H1 (cell line): Measurements from ENCODE around the gene FCMR. TPM values are rescaled to one million over a fixed set of nuclear protein-coding genes. Genes with fewer than 3 reads are reported as not detected.

ENCODE experiments used
- CTCF ChIA-PET: fragments of 300-600 bp; sonication (Branson Sonifier 250); formaldehyde crosslinking; loops from one replicate; lab custom pipeline; 2021; ENCODE audit not compliant: partially characterized antibody; lab: Charles Lee
- POLR2A ChIA-PET: fragments of 300-600 bp; sonication (Branson Sonifier 250); formaldehyde crosslinking; loops from one replicate; lab custom pipeline; 2021; ENCODE audit warnings: inconsistent platforms; ENCODE audit not compliant: partially characterized antibody; lab: Charles Lee
- DNase-seq, 2 experiments: peaks; one replicate each; pipeline versions ENCODE4 v3.0.0 to v3.0.0-alpha.2; 2010 to 2022; ENCODE audit warnings: low spot score in 2 of 2, low read depth in 1 of 2, mixed read lengths in 1 of 2
- FAIRE-seq: peaks from 2 replicates; lab custom pipeline; 2011; peaks lifted over from hg19 to GRCh38; lab: Jason Lieb, UNC
- H2AFZ ChIP-seq: 2 replicates; pipeline ENCODE4 v1.8.1; 2012; ENCODE audit warnings: low read length, inconsistent platforms
- H2AK5ac ChIP-seq: 2 replicates; pipeline ENCODE4 v1.6.1; 2013; ENCODE audit warnings: low read depth, low read length
- H2BK120ac ChIP-seq: replicated peaks from 2 replicates; pipeline ENCODE3; 2013; ENCODE audit warnings: low read depth, low read length, inconsistent platforms
- H2BK12ac ChIP-seq: 2 replicates; pipeline ENCODE4 v1.6.1; 2013; ENCODE audit warnings: low read depth, low read length
- H2BK15ac ChIP-seq: 2 replicates; pipeline ENCODE4 v1.6.1; 2013; ENCODE audit warnings: low read length
- H2BK20ac ChIP-seq: 2 replicates; pipeline ENCODE4 v1.6.1; 2013; ENCODE audit warnings: low read length
- H2BK5ac ChIP-seq: 2 replicates; pipeline ENCODE4 v1.6.1; 2013; ENCODE audit warnings: low read depth, low read length
- H3K14ac ChIP-seq: 2 replicates; pipeline ENCODE4 v1.6.1; 2013; ENCODE audit warnings: inconsistent platforms; ENCODE audit not compliant: insufficient read length
- H3K18ac ChIP-seq: 2 replicates; pipeline ENCODE4 v1.6.1; 2013; ENCODE audit warnings: low read length; ENCODE audit errors: extremely low read depth
- H3K23ac ChIP-seq: 2 replicates; pipeline ENCODE4 v1.6.1; 2013; ENCODE audit warnings: inconsistent platforms; ENCODE audit not compliant: insufficient read length
- H3K23me2 ChIP-seq: 2 replicates; pipeline ENCODE4 v1.6.1; 2013; ENCODE audit warnings: low read depth, low read length
- H3K27ac ChIP-seq: 2 replicates; pipeline ENCODE4 v1.6.1; 2011; ENCODE audit warnings: low read depth, low read length, inconsistent platforms
- H3K27me3 ChIP-seq, 4 experiments: replicated peaks in 1 of 4; 1 replicate in 1 of 4; 2 replicates in 3 of 4; pipeline versions ENCODE4 v1.6.1 to v1.8.1; 2011 to 2013; ENCODE audit warnings: low read length in 3 of 4, mild to moderate bottlenecking in 3 of 4, inconsistent platforms in 2 of 4, mixed read lengths in 2 of 4, moderate library complexity in 1 of 4; ENCODE audit not compliant: control insufficient read depth in 3 of 4, insufficient read depth in 3 of 4; ENCODE audit errors: extremely low read depth in 1 of 4
- H3K36me3 ChIP-seq, 4 experiments: 2 replicates each; pipeline versions ENCODE4 v1.6.1 to v1.8.1; 2011 to 2013; ENCODE audit warnings: mild to moderate bottlenecking in 4 of 4, low read length in 3 of 4, moderate library complexity in 2 of 4, control low read depth in 1 of 4, inconsistent platforms in 1 of 4; ENCODE audit not compliant: insufficient read depth in 4 of 4, control insufficient read depth in 2 of 4
- H3K4ac ChIP-seq: replicated peaks from 2 replicates; pipeline ENCODE3; 2013; ENCODE audit warnings: low read length, low read depth, mixed read lengths, inconsistent platforms; ENCODE audit not compliant: insufficient read length
- H3K4me1 ChIP-seq, 4 experiments: replicated peaks in 1 of 4; 1 replicate in 1 of 4; 2 replicates in 3 of 4; pipeline versions ENCODE4 v1.6.1 to v1.8.1; 2011 to 2013; ENCODE audit warnings: low read length in 3 of 4, inconsistent platforms in 2 of 4, mixed read lengths in 1 of 4; ENCODE audit not compliant: insufficient read depth in 4 of 4, control insufficient read depth in 3 of 4
- H3K4me2 ChIP-seq, 2 experiments: 2 replicates each; pipeline versions ENCODE4 v1.6.1 to v1.8.1; 2011 to 2013; ENCODE audit warnings: low read depth in 2 of 2, low read length in 2 of 2, control low read depth in 1 of 2, inconsistent platforms in 1 of 2, mild to moderate bottlenecking in 1 of 2; ENCODE audit not compliant: insufficient read depth in 1 of 2
- H3K4me3 ChIP-seq, 4 experiments: fragments of 200-600, 300-600 bp in 1 of 4; sonication (generic), shearing (Covaris generic), sonication (Bioruptor Twin) in 1 of 4; 2 replicates each; pipeline versions ENCODE4 v1.5.1 to v1.8.1; 2011 to 2016; ENCODE audit warnings: low read length in 4 of 4, low read depth in 3 of 4, control low read depth in 2 of 4, inconsistent platforms in 2 of 4, mild to moderate bottlenecking in 2 of 4, mixed read lengths in 1 of 4, moderate library complexity in 1 of 4; ENCODE audit not compliant: insufficient read depth in 2 of 4; ENCODE audit errors: extremely low read depth in 1 of 4
- H3K56ac ChIP-seq: replicated peaks from 2 replicates; pipeline ENCODE3; 2013; ENCODE audit warnings: low read depth, mild to moderate bottlenecking, mixed read lengths, low read length, inconsistent platforms; ENCODE audit not compliant: insufficient read length
- H3K79me1 ChIP-seq: 2 replicates; pipeline ENCODE4 v1.6.1; 2013; ENCODE audit warnings: low read depth, low read length, control low read depth
- H3K79me2 ChIP-seq, 2 experiments: 2 replicates each; pipeline versions ENCODE4 v1.6.1 to v1.8.1; 2012 to 2013; ENCODE audit warnings: low read length in 2 of 2, mild to moderate bottlenecking in 2 of 2, inconsistent platforms in 1 of 2; ENCODE audit not compliant: insufficient read depth in 2 of 2, control insufficient read depth in 1 of 2
- H3K9ac ChIP-seq, 4 experiments: replicated peaks in 1 of 4; 1 replicate in 1 of 4; 2 replicates in 3 of 4; pipeline versions ENCODE4 v1.6.1 to v1.8.1; 2011 to 2013; ENCODE audit warnings: low read depth in 3 of 4, low read length in 3 of 4, control low read depth in 2 of 4, mild to moderate bottlenecking in 2 of 4, moderate library complexity in 2 of 4, inconsistent platforms in 1 of 4; ENCODE audit errors: extremely low read depth in 1 of 4
- H3K9me3 ChIP-seq, 2 experiments: 2 replicates each; pipeline versions ENCODE4 v1.6.1 to v1.8.1; 2012 to 2013; ENCODE audit warnings: mild to moderate bottlenecking in 2 of 2, moderate library complexity in 2 of 2, control low read depth in 1 of 2, inconsistent platforms in 1 of 2, low read depth in 1 of 2, low read length in 1 of 2, mixed read lengths in 1 of 2; ENCODE audit not compliant: insufficient read depth in 2 of 2
- H4K20me1 ChIP-seq, 2 experiments: replicated peaks in 1 of 2; 2 replicates each; pipeline versions ENCODE3 to v1.8.1; 2011 to 2013; ENCODE audit warnings: inconsistent platforms in 2 of 2, low read length in 2 of 2, mild to moderate bottlenecking in 1 of 2; ENCODE audit not compliant: insufficient read depth in 2 of 2, control insufficient read depth in 1 of 2
- H4K5ac ChIP-seq: 2 replicates; pipeline ENCODE4 v1.6.1; 2013; ENCODE audit warnings: low read length, low read depth, mixed read lengths, inconsistent platforms; ENCODE audit not compliant: insufficient read length
- H4K8ac ChIP-seq: 2 replicates; pipeline ENCODE4 v1.8.0; 2013; ENCODE audit warnings: mild to moderate bottlenecking, moderate library complexity, low read length, inconsistent platforms; ENCODE audit not compliant: insufficient read depth; ENCODE audit errors: extremely low read depth
- H4K91ac ChIP-seq: replicated peaks from 2 replicates; pipeline ENCODE3; 2013; ENCODE audit warnings: low read length, mixed read lengths, inconsistent platforms; ENCODE audit not compliant: insufficient read length
- ATF3 ChIP-seq: IDR thresholded peaks from 2 replicates; pipeline ENCODE4 v1.6.1; 2011; ENCODE audit warnings: low read depth, mild to moderate bottlenecking, low read length; ENCODE audit not compliant: insufficient read depth
- BACH1 ChIP-seq: IDR thresholded peaks from 2 replicates; pipeline ENCODE4 v1.6.1; 2012; ENCODE audit warnings: low read length, improper control_type of control experiment
- CBX8 ChIP-seq: fragments of 300-800, 300-1000 bp; sonication (generic); IDR thresholded peaks from 2 replicates; pipeline ENCODE4 v1.7.1; 2016; ENCODE audit warnings: low read depth, low read length, borderline replicate concordance
- CHD1 ChIP-seq: IDR thresholded peaks from 2 replicates; pipeline ENCODE4 v1.6.1; 2012; ENCODE audit warnings: low read depth, low read length, improper control_type of control experiment
- CTBP2 ChIP-seq: IDR thresholded peaks from 2 replicates; pipeline ENCODE4 v1.7.0; 2011; ENCODE audit warnings: borderline replicate concordance, mild to moderate bottlenecking, moderate library complexity, mixed read lengths, low read length; ENCODE audit not compliant: insufficient read depth, insufficient read length
- JUN ChIP-seq: IDR thresholded peaks from 2 replicates; pipeline ENCODE4 v1.6.1; 2011; ENCODE audit warnings: low read depth, mild to moderate bottlenecking, improper control_type of control experiment, low read length
- POLR2AphosphoS5 ChIP-seq: IDR thresholded peaks from 2 replicates; pipeline ENCODE4 v1.6.1; 2011; ENCODE audit warnings: low read depth, low read length
- POU5F1 ChIP-seq: IDR thresholded peaks from 2 replicates; pipeline ENCODE4 v1.6.1; 2011; ENCODE audit warnings: low read depth, mild to moderate bottlenecking, low read length, moderate library complexity
- RAD21 ChIP-seq, 2 experiments: IDR thresholded peaks in 1 of 2; conservative IDR thresholded peaks in 1 of 2; 2 replicates each; pipeline ENCODE4 v1.6.1; 2011; ENCODE audit warnings: low read depth in 2 of 2, low read length in 2 of 2, improper control_type of control experiment in 1 of 2, inconsistent platforms in 1 of 2, mild to moderate bottlenecking in 1 of 2, moderate library complexity in 1 of 2
- RNF2 ChIP-seq: fragments of 200-900, 300-1000 bp; sonication (generic); IDR thresholded peaks from 2 replicates; pipeline ENCODE4 v1.7.1; 2016; ENCODE audit warnings: borderline replicate concordance, low read depth, mild to moderate bottlenecking, antibody characterized with exemption, low read length; ENCODE audit not compliant: poor library complexity, severe bottlenecking; ENCODE audit errors: missing control alignments
- SIN3A ChIP-seq, 2 experiments: IDR thresholded peaks in 1 of 2; conservative IDR thresholded peaks in 1 of 2; 2 replicates each; pipeline ENCODE4 v1.6.1; 2011 to 2012; ENCODE audit warnings: low read length in 2 of 2, improper control_type of control experiment in 1 of 2, low read depth in 1 of 2, mild to moderate bottlenecking in 1 of 2
- SP4 ChIP-seq: IDR thresholded peaks from 2 replicates; pipeline ENCODE4 v1.6.1; 2012; ENCODE audit warnings: low read length, inconsistent platforms
- SRF ChIP-seq: IDR thresholded peaks from 2 replicates; pipeline ENCODE4 v1.6.1; 2011; ENCODE audit warnings: mild to moderate bottlenecking, low read depth, low read length, moderate library complexity
- WGBS, 2 experiments: shearing (Covaris generic) in 1 of 2; methylation state at CpG; one replicate each; pipeline versions ENCODE4 v1.1.6 to v1.1.7; 2013 to 2015; ENCODE audit warnings: low lambda C conversion rate in 2 of 2, mixed read lengths in 2 of 2, inconsistent platforms in 1 of 2, low coverage in 1 of 2, missing lambda C conversion rate in 1 of 2; ENCODE audit not compliant: insufficient replicate concordance in 2 of 2, insufficient coverage in 1 of 2, insufficient read length in 1 of 2; ENCODE audit errors: extremely low coverage in 1 of 2, missing lambda C conversion rate in 1 of 2; 5-methylcytosine and 5-hydroxymethylcytosine counted together
- polyA plus RNA-seq, 7 experiments: library from polyadenylated mRNA; depleted of rRNA in 3 of 7; stranded (reverse) in 5 of 7; unstranded in 2 of 7; fragments of >200 nt in 5 of 7; fragments of 200-250 nt in 2 of 7; gene quantifications; 1 replicate in 5 of 7; 2 replicates in 1 of 7; 4 replicates in 1 of 7; pipeline versions ENCODE4 v1.2.1 to v1.2.3, GENCODE V29; 2011 to 2013; ENCODE audit warnings: missing spikeins in 2 of 7, mixed read lengths in 2 of 7
- total RNA-seq: library from RNA; stranded (reverse); fragmentation: NEBNext Ultra II Directional; extraction: Animal tissue kit (Norgen Biotek cat#: 25700); gene quantifications from 2 replicates; pipeline ENCODE4 v1.2.1, GENCODE V29; 2021

Gene FCMR
- total and polyA plus RNA-seq, 2 of the 8 experiments (the other 6 are each of a cell fraction or from before 2014, with no cell fraction given): 0.53 TPM; not detected in 1

- no peak overlapping the region for H2AFZ ChIP-seq
- H3K56ac ChIP-seq: no peak overlapping the region
- no peak overlapping the region for H2BK20ac ChIP-seq
- no peaks in the 10 kb centered on the region for H3K9me3 ChIP-seq
- H4K8ac ChIP-seq: no peak overlapping the region
- FAIRE-seq (no peak), DNase-seq (no peak)
- H3K23ac ChIP-seq: no peak overlapping the region
- no peak overlapping the region for H4K5ac ChIP-seq
- ChIA-PET CTCF (interaction anchor here (0.6 to 5.7 kb wide), 12 partner anchors 9 to 717 kb away, joined by 3 to 49 read pairs (median 3); partner anchors contain the start of gene FCAMR), POLR2A (no interaction called here)
- no peak overlapping the region for H2BK120ac ChIP-seq
- no peak overlapping the region for H4K91ac ChIP-seq
- H3K79me2 ChIP-seq: no peaks in the 10 kb centered on the region
- H3K14ac ChIP-seq: no peak overlapping the region
- no peaks in the 10 kb centered on the region for H4K20me1 ChIP-seq
- TF ChIP-seq RNF2 (no peak), RAD21 (IDR thresholded peaks at IDR 0.05 in 1 of 2, conservative IDR thresholded peaks at IDR 0.05 in 1 of 2; ENCODE audit: low read depth in 2 of 2, low read length in 2 of 2) (no peak), SIN3A (conservative IDR thresholded peaks at IDR 0.05 in 1 of 2, IDR thresholded peaks at IDR 0.05 in 1 of 2; ENCODE audit: low read depth in 1 of 2, low read length in 2 of 2) (no peak), ATF3 (no peak), CTBP2 (no peak), BACH1 (no peak), JUN (no peak), POLR2AphosphoS5 (no peak), CBX8 (no peak), SP4 (no peak), CHD1 (no peak), POU5F1 (no peak), SRF (no peak)
- no peaks in the 10 kb centered on the region for H3K79me1 ChIP-seq
- no peak overlapping the region for H3K18ac ChIP-seq
- H2BK15ac ChIP-seq: no peak overlapping the region
- H2BK5ac ChIP-seq: no peak overlapping the region
- no peaks in the 10 kb centered on the region for H3K23me2 ChIP-seq
- H3K27me3 ChIP-seq: peaks cover 0 to 2% (median 0%) of the 10 kb centered on the region in 4 experiments; a peak in 1 of 7 replicates
- H2AK5ac ChIP-seq: no peak overlapping the region
- H3K27ac ChIP-seq: no peak overlapping the region
- H3K36me3 ChIP-seq: no peaks in the 10 kb centered on the region
- no peak overlapping the region for H3K9ac ChIP-seq
- H3K4ac ChIP-seq: no peak overlapping the region
- H3K4me3 ChIP-seq: no peak overlapping the region
- H3K4me1 ChIP-seq: no peaks in the 10 kb centered on the region
- H3K4me2 ChIP-seq: no peak overlapping the region
- no peak overlapping the region for H2BK12ac ChIP-seq
- WGBS, 2 experiments: 76% methylated on average over 1 of the region's 1 CpG; no CpG with 5 or more reads in 1 of the 2 experiments
Measured at GRCh38 chr1:206863266-206863665, 58.5 kb downstream of the FCMR start.
